IMR-90 (cell line): ENCODE results near the gene SLC9B1. TPM values are rescaled to one million over a fixed set of nuclear protein-coding genes. Genes with fewer than 3 reads are reported as not detected.

Experiments used
- ATAC-seq: fragments of 200-7000 bp; cut with Tn5 transposase; 2 replicates; pipeline ENCODE4 v1.9.1; 2020; ENCODE audit warnings: low read depth, mild to moderate bottlenecking, moderate library complexity
- BruUV-seq: library from RNA; stranded (reverse); fragments of 400-500 nt; replicated peaks from 2 replicates; lab custom pipeline; 2021; lab: Mats Ljungman, UMichigan
- CTCF ChIA-PET: fragments of 300-600 bp; formaldehyde crosslinking; extraction: SDS; loops from one replicate; lab custom pipeline; 2021; ENCODE audit warnings: antibody characterized with exemption; lab: Yijun Ruan, JAX
- POLR2A ChIA-PET: fragments of 300-600 bp; sonication (Branson Sonifier 250); formaldehyde crosslinking; loops from one replicate; lab custom pipeline; 2022; ENCODE audit warnings: antibody characterized with exemption; ENCODE audit not compliant: unreplicated experiment; lab: Charles Lee
- DNase-seq: peaks from one replicate; pipeline ENCODE4 v3.0.0; 2013
- H2AFZ ChIP-seq: replicated peaks from 2 replicates; pipeline ENCODE3; 2013; ENCODE audit warnings: low read length, mild to moderate bottlenecking; ENCODE audit not compliant: poor library complexity
- H2AK5ac ChIP-seq: 2 replicates; pipeline ENCODE4 v1.6.1; 2013; ENCODE audit warnings: low read depth, low read length, inconsistent platforms
- H2AK9ac ChIP-seq: replicated peaks from 2 replicates; pipeline ENCODE3; 2013; ENCODE audit warnings: mild to moderate bottlenecking, low read depth, low read length, moderate library complexity; ENCODE audit not compliant: poor library complexity
- H2BK120ac ChIP-seq: 2 replicates; pipeline ENCODE4 v1.6.1; 2013; ENCODE audit warnings: low read depth, low read length, inconsistent platforms
- H2BK15ac ChIP-seq: 3 replicates; pipeline ENCODE4 v1.6.1; 2013; ENCODE audit warnings: low read depth, low read length, inconsistent platforms
- H2BK20ac ChIP-seq: 2 replicates; pipeline ENCODE4 v1.6.1; 2013; ENCODE audit warnings: low read depth, mild to moderate bottlenecking, inconsistent platforms, low read length, moderate library complexity
- H2BK5ac ChIP-seq: 2 replicates; pipeline ENCODE4 v1.6.1; 2013; ENCODE audit warnings: mild to moderate bottlenecking, low read depth, low read length, inconsistent platforms; ENCODE audit not compliant: poor library complexity, severe bottlenecking
- H3K14ac ChIP-seq: replicated peaks from 2 replicates; pipeline ENCODE4 v1.6.1; 2013; ENCODE audit warnings: low read depth, low read length, inconsistent platforms
- H3K18ac ChIP-seq: 2 replicates; pipeline ENCODE4 v1.6.1; 2013; ENCODE audit warnings: low read depth, low read length, control low read depth
- H3K23ac ChIP-seq: 2 replicates; pipeline ENCODE4 v1.6.1; 2013; ENCODE audit warnings: low read depth, low read length, inconsistent platforms
- H3K27ac ChIP-seq: 2 replicates; pipeline ENCODE4 v1.5.1; 2013; ENCODE audit warnings: mild to moderate bottlenecking, control low read depth, low read length; ENCODE audit not compliant: insufficient read depth
- H3K27me3 ChIP-seq: 2 replicates; pipeline ENCODE4 v1.6.1; 2013; ENCODE audit warnings: low read length; ENCODE audit not compliant: control insufficient read depth, insufficient read depth
- H3K36me3 ChIP-seq: 2 replicates; pipeline ENCODE4 v1.6.1; 2013; ENCODE audit warnings: low read length, mixed read lengths; ENCODE audit not compliant: control insufficient read depth, insufficient read depth
- H3K4ac ChIP-seq: 2 replicates; pipeline ENCODE4 v1.6.1; 2013; ENCODE audit warnings: low read depth, low read length, inconsistent platforms
- H3K4me1 ChIP-seq: 2 replicates; pipeline ENCODE4 v1.6.1; 2013; ENCODE audit warnings: low read length, mixed read lengths; ENCODE audit not compliant: control insufficient read depth, insufficient read depth
- H3K4me2 ChIP-seq: 2 replicates; pipeline ENCODE4 v1.6.1; 2013; ENCODE audit warnings: low read depth, mild to moderate bottlenecking, control low read depth, low read length, moderate library complexity
- H3K4me3 ChIP-seq: 2 replicates; pipeline ENCODE4 v1.5.1; 2013; ENCODE audit warnings: low read depth, mild to moderate bottlenecking, control low read depth, low read length, moderate library complexity; ENCODE audit not compliant: insufficient read depth
- H3K56ac ChIP-seq: 2 replicates; pipeline ENCODE4 v1.6.1; 2013; ENCODE audit warnings: low read length, inconsistent platforms; ENCODE audit not compliant: insufficient read depth; ENCODE audit errors: extremely low read depth
- H3K79me1 ChIP-seq, 2 experiments: 2 replicates each; pipeline ENCODE4 v1.6.1; 2013; ENCODE audit warnings: low read length in 2 of 2, inconsistent platforms in 1 of 2, low read depth in 1 of 2
- H3K9ac ChIP-seq: 2 replicates; pipeline ENCODE4 v1.6.1; 2013; ENCODE audit warnings: low read depth, low read length, control low read depth
- H3K9me1 ChIP-seq: 2 replicates; pipeline ENCODE4 v1.6.1; 2013; ENCODE audit warnings: low read length, inconsistent platforms; ENCODE audit not compliant: insufficient read depth
- H3K9me3 ChIP-seq: 2 replicates; pipeline ENCODE4 v1.6.1; 2013; ENCODE audit warnings: low read length; ENCODE audit not compliant: control insufficient read depth, insufficient read depth
- H4K20me1 ChIP-seq: 2 replicates; pipeline ENCODE4 v1.6.1; 2013; ENCODE audit warnings: low read length, inconsistent platforms; ENCODE audit not compliant: insufficient read depth
- H4K5ac ChIP-seq: 2 replicates; pipeline ENCODE4 v1.6.1; 2013; ENCODE audit warnings: mild to moderate bottlenecking, low read depth, low read length, control low read depth
- H4K8ac ChIP-seq, 2 experiments: 2 replicates each; pipeline ENCODE4 v1.6.1; 2013; ENCODE audit warnings: low read depth in 2 of 2, low read length in 2 of 2, control low read depth in 1 of 2, inconsistent platforms in 1 of 2
- H4K91ac ChIP-seq: 2 replicates; pipeline ENCODE4 v1.6.1; 2013; ENCODE audit warnings: low read depth, low read length, inconsistent platforms; ENCODE audit not compliant: insufficient read depth
- FOS ChIP-seq: fragments of 150-350 bp; IDR thresholded peaks from 2 replicates; pipeline ENCODE4 v1.6.1; 2016; ENCODE audit warnings: low read depth, low read length
- MAFK ChIP-seq: IDR thresholded peaks from 2 replicates; pipeline ENCODE4 v1.6.1; 2012; ENCODE audit warnings: low read depth, low read length, improper control_type of control experiment
- MAZ ChIP-seq: IDR thresholded peaks from 2 replicates; pipeline ENCODE4 v1.6.1; 2012; ENCODE audit warnings: low read depth, mild to moderate bottlenecking, low read length, improper control_type of control experiment, moderate library complexity, borderline replicate concordance
- NFE2L2 ChIP-seq: fragments of 150-350 bp; IDR thresholded peaks from 2 replicates; pipeline ENCODE4 v1.6.1; 2016; ENCODE audit warnings: low read depth, mild to moderate bottlenecking, low read length
- SMC3 ChIP-seq: fragments of 150-350 bp; IDR thresholded peaks from 2 replicates; pipeline ENCODE4 v1.6.1; 2016; ENCODE audit warnings: low read depth, mild to moderate bottlenecking, antibody characterized with exemption, low read length, moderate library complexity
- WGBS, 2 experiments: methylation state at CpG; one replicate each; pipeline versions ENCODE4 v1.1.5 to v1.1.7; 2013; ENCODE audit warnings: missing lambda C conversion rate in 2 of 2; ENCODE audit not compliant: insufficient read length in 1 of 2; ENCODE audit errors: extremely low coverage in 2 of 2; 5-methylcytosine and 5-hydroxymethylcytosine counted together
- dilution Hi-C: fragments of 300-500 bp; cut with HindIII; formaldehyde crosslinking; loops from one replicate; pipeline ENCODE4 v1.14.3; 2018; ENCODE audit warnings: low sequenced_read_pairs; ENCODE audit not compliant: unreplicated experiment
- in situ Hi-C: fragments of 300-500 bp; cut with MboI; formaldehyde crosslinking; loops from 3 replicates; pipeline ENCODE4 v1.14.3; 2019; ENCODE audit warnings: low sequenced_read_pairs, inconsistent platforms, mixed read lengths
- intact Hi-C: fragments of 100-400 bp; cut with micrococcal nuclease; formaldehyde crosslinking; loops from 2 replicates; pipeline ENCODE4 v1.10.0; 2022
- polyA plus RNA-seq, 3 experiments: library from polyadenylated mRNA; depleted of rRNA; stranded (reverse); fragments of >200 nt; gene quantifications; 2 replicates each; pipeline ENCODE4 v1.2.3, GENCODE V29; 2012; ENCODE audit warnings: low replicate concordance in 1 of 3
- total RNA-seq: library from RNA; depleted of rRNA; stranded (reverse); fragments of >200 nt; gene quantifications from 2 replicates; pipeline ENCODE4 v1.2.3, GENCODE V29; 2012
- TF ChIP-seq, protein P1 (sequence below): conservative IDR thresholded peaks from 2 replicates; pipeline ENCODE4 v1.5.1; 2012; ENCODE audit warnings: mild to moderate bottlenecking, low read depth, low read length, improper control_type of control experiment

The SLC9B1 gene
- total and polyA plus RNA-seq, 2 of the 4 experiments (the other 2 are of a cell fraction) = 0.07 to 0.18 TPM

DNA sequence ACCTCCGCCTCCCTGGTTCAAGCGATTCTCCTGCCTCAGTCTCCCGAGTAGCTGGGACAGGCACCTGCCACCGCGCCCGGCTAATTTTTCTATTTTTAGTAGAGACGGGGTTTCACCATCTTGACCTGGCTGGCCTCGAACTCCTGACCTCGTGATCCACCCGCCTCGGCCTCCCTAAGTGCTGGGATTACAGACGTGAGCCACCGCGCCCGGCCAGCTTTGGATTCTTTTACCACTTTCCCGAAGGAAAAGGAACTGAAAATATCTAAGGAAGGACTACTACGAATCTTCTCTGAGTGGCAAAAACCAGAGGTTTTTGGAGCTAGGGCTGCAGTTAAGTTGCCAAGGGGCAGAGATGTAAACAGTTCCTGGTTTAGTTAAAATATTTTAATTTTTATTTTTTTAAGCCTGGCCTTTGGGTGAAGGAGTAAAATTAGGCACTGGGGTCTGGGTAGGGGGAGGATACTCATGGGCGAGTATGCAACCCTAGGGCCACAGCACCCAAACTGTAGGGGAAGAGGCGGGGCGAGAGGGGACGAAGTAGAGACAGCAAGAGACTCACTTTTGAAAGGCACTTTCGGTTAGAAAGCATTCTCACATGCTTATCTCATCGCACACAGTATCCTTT is 151.2 kb downstream of the SLC9B1 start:
- 0 out of 3 replicates have a peak overlapping the region, but pooled peaks have one; percentile 11 for H2BK15ac ChIP-seq
- peak overlapping the region; percentile 66 for H2BK5ac ChIP-seq
- H3K27ac ChIP-seq = peak overlapping the region; percentile 68
- H4K91ac ChIP-seq = peak overlapping the region; percentile 53
- H3K14ac ChIP-seq = peak overlapping the region; percentile 53
- intact Hi-C loops = loop anchor here (2.0 to 5.0 kb wide), 2 partner anchors 141 to 246 kb away; no protein-coding TSS in a partner anchor
- peak overlapping the region; percentile 81 to 94 for H4K8ac ChIP-seq
- peak overlapping the region; percentile 26 for H3K23ac ChIP-seq
- ATAC-seq = peak; percentile 36
- H3K79me1 ChIP-seq = peaks cover 14 to 26% of the 10 kb centered on the region in 2 experiments
- dilution Hi-C loops = no loop called here
- in situ Hi-C loops = no loop called here
- peak overlapping the region; percentile 81 for H3K4me3 ChIP-seq
- peak overlapping the region; percentile 74 for H3K56ac ChIP-seq
- no peak overlapping the region for H2BK20ac ChIP-seq
- CTCF ChIA-PET = interaction anchor here (0.6 kb wide), 1 partner anchor 156 kb away, joined by 3 read pairs; no protein-coding TSS in a partner anchor
- BruUV-seq = no TSS peak
- no peaks in the 10 kb centered on the region for H3K36me3 ChIP-seq
- H3K18ac ChIP-seq = peak overlapping the region; percentile 21; the same call in 1 of the 2 replicates
- no peaks in the 10 kb centered on the region for H3K27me3 ChIP-seq
- H4K5ac ChIP-seq = peak overlapping the region; percentile 48; the same call in 1 of the 2 replicates
- peak overlapping the region; percentile 98 for H2AFZ ChIP-seq
- peak overlapping the region; percentile 91 for H2AK9ac ChIP-seq
- TF ChIP-seq, protein P1, sequence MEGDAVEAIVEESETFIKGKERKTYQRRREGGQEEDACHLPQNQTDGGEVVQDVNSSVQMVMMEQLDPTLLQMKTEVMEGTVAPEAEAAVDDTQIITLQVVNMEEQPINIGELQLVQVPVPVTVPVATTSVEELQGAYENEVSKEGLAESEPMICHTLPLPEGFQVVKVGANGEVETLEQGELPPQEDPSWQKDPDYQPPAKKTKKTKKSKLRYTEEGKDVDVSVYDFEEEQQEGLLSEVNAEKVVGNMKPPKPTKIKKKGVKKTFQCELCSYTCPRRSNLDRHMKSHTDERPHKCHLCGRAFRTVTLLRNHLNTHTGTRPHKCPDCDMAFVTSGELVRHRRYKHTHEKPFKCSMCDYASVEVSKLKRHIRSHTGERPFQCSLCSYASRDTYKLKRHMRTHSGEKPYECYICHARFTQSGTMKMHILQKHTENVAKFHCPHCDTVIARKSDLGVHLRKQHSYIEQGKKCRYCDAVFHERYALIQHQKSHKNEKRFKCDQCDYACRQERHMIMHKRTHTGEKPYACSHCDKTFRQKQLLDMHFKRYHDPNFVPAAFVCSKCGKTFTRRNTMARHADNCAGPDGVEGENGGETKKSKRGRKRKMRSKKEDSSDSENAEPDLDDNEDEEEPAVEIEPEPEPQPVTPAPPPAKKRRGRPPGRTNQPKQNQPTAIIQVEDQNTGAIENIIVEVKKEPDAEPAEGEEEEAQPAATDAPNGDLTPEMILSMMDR = no peak
- TF ChIP-seq SMC3 (no peak), NFE2L2 (no peak), MAFK (no peak), FOS (no peak), MAZ (no peak)
- H3K4me1 ChIP-seq = no peaks in the 10 kb centered on the region
- H4K20me1 ChIP-seq = no peaks in the 10 kb centered on the region
- H2AK5ac ChIP-seq = no peak overlapping the region; the same call in 1 of the 2 replicates
- DNase-seq = no peak
- POLR2A ChIA-PET = no interaction called here
- peak overlapping the region; percentile 83 for H3K9ac ChIP-seq
- H3K9me1 ChIP-seq = no peaks in the 10 kb centered on the region
- peak overlapping the region; percentile 21; the same call in 1 of the 2 replicates for H2BK120ac ChIP-seq
- peak overlapping the region; percentile 71 for H3K4me2 ChIP-seq
- 70% methylated on average over 2 of the region's 23 CpGs; no CpG with 5 or more reads in 1 of the 2 experiments for WGBS, 2 experiments
- peak overlapping the region; percentile 37 for H3K4ac ChIP-seq
- no peaks in the 10 kb centered on the region for H3K9me3 ChIP-seq
